HG02623 (cell line): ENCODE results near the gene RNASET2.
"Not testable (repeated sequence)": the region's sequence is repeated elsewhere in the genome, so short reads cannot be mapped to it uniquely, and the experiment has no call there.

Experiments used
- ATAC-seq: cut with Tn5 transposase; IDR thresholded peaks from one replicate; pipeline ENCODE4 v1.9.1; 2021; ENCODE audit warnings: moderate library complexity; ENCODE audit not compliant: unreplicated experiment

The RNASET2 gene

DNA sequence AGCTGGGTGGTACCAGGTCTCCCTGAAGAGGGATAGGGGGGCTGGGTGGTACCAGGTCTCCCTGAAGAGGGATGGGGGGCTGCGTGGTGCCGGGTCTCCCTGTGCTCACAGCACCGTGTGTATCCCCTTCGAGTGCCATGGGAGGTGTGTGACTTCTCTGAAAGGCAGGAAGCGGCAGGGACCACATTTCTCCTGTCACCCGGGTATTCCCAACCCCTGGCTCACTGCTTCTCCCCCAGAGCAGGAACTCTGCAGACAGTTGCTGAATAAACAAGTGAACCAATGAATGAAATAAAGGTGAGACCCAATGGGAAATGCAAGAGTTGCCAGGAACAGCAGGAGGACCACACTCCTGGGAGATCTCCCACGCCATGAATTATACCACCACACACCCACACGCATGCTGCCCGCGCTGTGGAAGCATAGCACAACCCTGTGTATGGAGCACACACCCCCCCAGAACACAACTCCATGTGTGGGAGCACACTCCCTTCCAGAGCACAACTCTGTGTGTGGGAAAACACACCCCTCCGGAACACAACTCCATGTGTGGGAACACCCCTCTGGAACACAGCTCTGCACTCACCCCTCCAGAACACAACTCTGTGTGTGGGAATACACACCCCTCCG is 50.7 kb downstream of the RNASET2 start:
- ATAC-seq, result no peak

GRCh38 chr6:166905013-166905412 is 51.3 kb downstream of the RNASET2 start:
- ATAC-seq, result no peak

DNA sequence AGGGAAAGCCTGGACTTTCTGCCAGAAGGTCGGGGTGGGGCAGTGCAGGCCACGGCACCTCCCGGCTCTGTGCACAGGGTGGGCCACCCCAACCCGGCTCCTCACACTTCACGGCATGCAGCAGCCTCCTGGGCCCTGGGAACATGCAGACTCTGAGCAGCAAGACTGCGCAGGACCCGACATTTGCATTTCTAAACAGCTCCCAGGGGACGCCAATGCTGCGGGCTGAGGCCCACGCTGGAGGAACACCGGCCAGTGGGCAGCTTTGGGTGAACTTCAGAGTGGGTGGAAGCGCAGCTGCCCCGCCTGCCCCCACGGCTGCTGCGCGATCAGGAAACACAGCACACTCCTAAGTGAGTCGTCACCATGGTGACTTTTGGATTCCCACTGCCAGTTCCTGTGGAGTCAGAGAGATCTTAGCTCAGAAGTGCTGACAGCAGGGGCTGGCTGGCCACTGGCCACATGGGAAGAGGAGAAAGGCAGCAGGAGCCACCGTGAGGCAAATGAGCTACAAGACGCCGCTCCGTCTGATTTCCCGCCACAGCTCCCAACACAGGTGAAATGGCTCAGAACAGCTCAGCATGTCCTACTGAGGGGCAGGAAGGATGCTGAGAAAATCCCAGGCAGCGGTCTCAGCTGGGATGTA is 52.1 kb downstream of the RNASET2 start:
- ATAC-seq, result no peak

- no peak for ATAC-seq
Observed at GRCh38 chr6:166903500-166903899, 52.9 kb downstream of the RNASET2 start.

- no peak for ATAC-seq
Observed at GRCh38 chr6:166903027-166903426, 53.3 kb downstream of the RNASET2 start.

- ATAC-seq, result no peak
Observed at GRCh38 chr6:166902211-166902755, 54.1 kb downstream of the RNASET2 start.

DNA sequence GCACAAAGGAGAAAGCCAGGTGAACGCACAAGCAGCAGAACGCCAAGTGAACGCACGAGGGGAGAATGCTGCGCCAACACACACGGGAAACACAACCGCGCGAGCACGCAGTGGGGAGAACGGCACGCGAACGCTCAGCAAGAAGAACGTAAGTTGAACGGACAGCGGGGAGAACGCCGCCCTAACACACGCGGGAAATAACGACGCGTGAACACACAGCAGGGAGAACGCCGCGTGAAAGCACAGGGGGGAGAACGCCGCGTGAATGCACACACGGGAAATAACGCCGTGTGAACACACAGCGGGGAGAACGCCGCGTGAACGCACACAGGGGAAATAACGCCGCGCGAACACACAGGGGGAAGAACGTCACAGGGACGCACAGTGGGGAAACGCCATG is 54.7 kb downstream of the RNASET2 start:
- ATAC-seq, result no peak

GRCh38 chr6:166900956-166901607 is 55.3 kb downstream of the RNASET2 start:
- no peak for ATAC-seq

DNA sequence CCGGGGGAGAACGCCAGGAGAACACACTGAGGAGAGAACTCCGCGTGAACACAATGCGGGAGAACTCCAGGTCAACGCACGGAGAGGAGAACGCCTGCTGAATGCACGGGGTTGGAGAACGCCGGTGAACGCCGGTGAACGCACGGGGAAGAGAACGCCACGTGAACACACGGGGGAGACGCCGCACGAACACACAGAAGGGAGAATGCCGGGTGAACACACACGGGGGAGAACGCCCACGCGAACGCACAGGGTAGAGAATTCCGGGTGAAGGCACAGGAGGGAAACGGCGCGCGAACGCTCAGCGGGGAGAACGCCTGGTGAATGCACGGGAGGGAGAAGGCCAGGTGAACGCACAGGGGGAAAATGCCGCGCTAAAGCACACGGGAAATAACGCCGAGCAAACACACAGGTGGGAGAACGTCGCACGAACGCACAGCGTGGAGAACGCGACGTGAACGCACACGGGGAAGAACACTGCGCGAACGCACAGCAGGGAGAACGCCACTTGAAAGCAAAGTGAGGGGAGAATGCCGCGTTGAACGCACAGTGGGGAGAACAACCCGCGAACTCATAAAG is 56.1 kb downstream of the RNASET2 start:
- ATAC-seq, result no peak

GRCh38 chr6:166898910-166899309 is 57.4 kb downstream of the RNASET2 start:
- ATAC-seq, result no peak

GRCh38 chr6:166894614-166895013 is 61.7 kb downstream of the RNASET2 start:
- not testable (repeated sequence) for ATAC-seq

GRCh38 chr6:166892472-166892871 is 63.9 kb downstream of the RNASET2 start:
- ATAC-seq, result not testable (repeated sequence)

DNA sequence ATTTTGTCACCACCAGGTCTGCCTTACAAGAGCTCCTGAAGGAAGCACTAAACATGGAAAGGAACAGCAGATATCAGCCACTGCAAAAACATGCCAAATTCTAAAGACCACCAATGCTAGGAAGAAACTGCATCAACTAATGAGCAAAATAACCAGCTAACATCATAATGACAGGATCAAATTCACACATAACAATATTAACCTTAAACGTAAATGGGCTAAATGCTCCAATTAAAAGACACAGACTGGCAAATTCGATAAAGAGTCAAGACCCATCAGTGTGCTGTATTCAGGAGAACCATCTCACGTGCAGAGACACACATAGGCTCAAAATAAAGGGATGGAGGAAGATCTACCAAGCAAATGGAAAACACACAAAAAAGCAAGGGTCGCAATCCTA is 69.6 kb downstream of the RNASET2 start:
- ATAC-seq, result not testable (repeated sequence)

DNA sequence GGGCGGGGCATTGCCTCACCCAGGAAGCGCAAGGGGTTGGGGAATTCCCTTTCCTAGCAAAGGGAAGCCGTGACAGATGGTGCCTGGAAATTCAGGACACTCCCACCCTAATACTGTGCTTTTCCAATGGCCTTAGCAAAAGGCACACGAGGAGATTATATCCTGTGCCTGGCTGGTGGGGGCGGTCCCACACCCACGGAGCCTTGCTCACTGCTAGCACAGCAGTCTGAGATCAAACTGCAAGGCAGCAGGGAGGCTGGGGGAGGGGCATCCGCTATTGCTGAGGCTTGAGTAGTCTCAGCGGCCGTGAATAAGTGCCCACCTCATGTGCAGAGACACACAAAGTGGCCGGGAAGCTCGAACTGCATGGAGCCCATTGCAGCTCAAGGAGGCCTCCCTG is 71.4 kb downstream of the RNASET2 start:
- not testable (repeated sequence) for ATAC-seq

DNA sequence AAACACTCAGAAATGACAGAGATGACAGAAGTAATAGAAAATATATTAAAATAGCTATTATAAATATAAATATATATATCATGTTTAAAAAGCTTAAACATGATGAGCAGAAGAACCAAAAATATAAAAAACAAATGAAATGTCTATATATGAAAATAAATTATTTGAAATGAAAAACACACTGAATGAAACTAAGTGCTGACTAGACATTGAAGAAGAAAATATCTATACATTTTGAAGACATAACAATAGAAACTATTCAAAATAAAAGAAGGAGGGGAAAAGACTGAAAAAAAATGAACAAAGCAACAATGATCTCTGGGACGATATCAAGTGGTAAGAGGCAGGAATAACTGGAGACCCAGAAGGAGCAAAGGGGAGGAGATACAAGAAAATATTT is 76.8 kb downstream of the RNASET2 start:
- no peak for ATAC-seq
